Astrocyte (in vitro differentiated cells and primary cell): Measurements from ENCODE around the gene ANKRD24. TPM values are rescaled to one million over a fixed set of nuclear protein-coding genes. Genes with fewer than 3 reads are reported as not detected.

Source experiments
- DNase-seq: peaks from one replicate; pipeline ENCODE4 v3.0.0-alpha.2; 2010; ENCODE audit warnings: low read depth
- FAIRE-seq: peaks from 2 replicates; lab custom pipeline; 2011; peaks lifted over from hg19 to GRCh38; lab: Jason Lieb, UNC
- H2AFZ ChIP-seq: 2 replicates; pipeline ENCODE4 v1.6.0; 2012; ENCODE audit warnings: low read depth, low read length, inconsistent platforms
- H3K27ac ChIP-seq: 2 replicates; pipeline ENCODE4 v1.5.1; 2011; ENCODE audit warnings: low read depth, low read length, inconsistent platforms
- H3K27me3 ChIP-seq: 2 replicates; pipeline ENCODE4 v1.6.0; 2011; ENCODE audit warnings: low read length, inconsistent platforms; ENCODE audit not compliant: insufficient read depth
- H3K36me3 ChIP-seq: 2 replicates; pipeline ENCODE4 v1.5.1; 2011; ENCODE audit warnings: low read length, inconsistent platforms; ENCODE audit not compliant: insufficient read depth
- H3K4me1 ChIP-seq: 2 replicates; pipeline ENCODE4 v1.5.1; 2011; ENCODE audit warnings: low read length, inconsistent platforms; ENCODE audit not compliant: insufficient read depth
- H3K4me2 ChIP-seq: 2 replicates; pipeline ENCODE4 v1.6.0; 2012; ENCODE audit warnings: low read length, inconsistent platforms
- H3K4me3 ChIP-seq: 2 replicates; pipeline ENCODE4 v1.5.1; 2011; ENCODE audit warnings: low read depth, mild to moderate bottlenecking, low read length, inconsistent platforms; ENCODE audit not compliant: insufficient read depth
- H3K79me2 ChIP-seq: 2 replicates; pipeline ENCODE4 v1.6.0; 2012; ENCODE audit warnings: mild to moderate bottlenecking, low read length, inconsistent platforms; ENCODE audit not compliant: insufficient read depth
- H3K9ac ChIP-seq: 2 replicates; pipeline ENCODE4 v1.6.0; 2012; ENCODE audit warnings: mild to moderate bottlenecking, low read length, inconsistent platforms
- H3K9me3 ChIP-seq: 2 replicates; pipeline ENCODE4 v1.5.1; 2012; ENCODE audit warnings: low read depth, mild to moderate bottlenecking, low read length, inconsistent platforms; ENCODE audit not compliant: insufficient read depth
- H4K20me1 ChIP-seq: 2 replicates; pipeline ENCODE4 v1.6.0; 2012; ENCODE audit warnings: low read length, inconsistent platforms; ENCODE audit not compliant: insufficient read depth
- H3K27ac Mint-ChIP-seq: one replicate; pipeline ENCODE4 v1.8.0; 2021; ENCODE audit warnings: mild to moderate bottlenecking, mixed read lengths; ENCODE audit not compliant: unreplicated experiment
- H3K27me3 Mint-ChIP-seq: one replicate; pipeline ENCODE4 v1.8.0; 2021; ENCODE audit warnings: low read depth, mixed read lengths; ENCODE audit not compliant: unreplicated experiment
- H3K36me3 Mint-ChIP-seq: one replicate; pipeline ENCODE4 v1.8.0; 2021; ENCODE audit warnings: low read depth, mixed read lengths; ENCODE audit not compliant: unreplicated experiment
- H3K4me1 Mint-ChIP-seq: one replicate; pipeline ENCODE4 v1.8.0; 2021; ENCODE audit warnings: low read depth, mixed read lengths; ENCODE audit not compliant: unreplicated experiment
- H3K4me3 Mint-ChIP-seq: one replicate; pipeline ENCODE4 v1.8.0; 2021; ENCODE audit warnings: mild to moderate bottlenecking, moderate library complexity, mixed read lengths; ENCODE audit not compliant: unreplicated experiment
- H3K9me3 Mint-ChIP-seq: one replicate; pipeline ENCODE4 v1.8.0; 2021; ENCODE audit warnings: mild to moderate bottlenecking, mixed read lengths; ENCODE audit not compliant: unreplicated experiment
- CTCF ChIP-seq: IDR thresholded peaks from 2 replicates; pipeline ENCODE4 v1.5.1; 2011; ENCODE audit warnings: low read depth, mild to moderate bottlenecking, inconsistent platforms, low read length, moderate library complexity; ENCODE audit not compliant: insufficient read depth
- EZH2 ChIP-seq: IDR thresholded peaks from 2 replicates; pipeline ENCODE4 v1.6.1; 2012; ENCODE audit warnings: mild to moderate bottlenecking, low read length, inconsistent platforms; ENCODE audit not compliant: insufficient read depth
- total RNA-seq: library from RNA; stranded (reverse); gene quantifications from 2 replicates; pipeline ENCODE4 v1.2.1, GENCODE V29; 2021

ANKRD24 gene
- total RNA-seq, 1 donor from 2014 or later: 0.73 TPM

- Histone ChIP-seq H3K4me2 (no peak overlapping the region), H3K27me3 (peaks cover 31% of the 10 kb centered on the region), H3K4me3 (no peak overlapping the region), H3K79me2 (no peaks in the 10 kb centered on the region), H3K27ac (no peak overlapping the region), H4K20me1 (peaks cover 5% of the 10 kb centered on the region), H3K4me1 (no peaks in the 10 kb centered on the region), H3K9me3 (no peaks in the 10 kb centered on the region), H3K9ac (no peak overlapping the region), H2AFZ (no peak overlapping the region), H3K36me3 (no peaks in the 10 kb centered on the region)
- H3K4me1 Mint-ChIP-seq: peaks cover 5% of the 10 kb centered on the region
- DNase-seq: no peak
- peaks cover 8% of the 10 kb centered on the region for H3K9me3 Mint-ChIP-seq
- no peak for FAIRE-seq
- H3K27me3 Mint-ChIP-seq: peaks cover 64% of the 10 kb centered on the region
- H3K27ac Mint-ChIP-seq: peak overlapping the region; percentile 28
- TF ChIP-seq EZH2: no peak
- TF ChIP-seq CTCF: no peak
- peaks cover 5% of the 10 kb centered on the region for H3K36me3 Mint-ChIP-seq
- peak overlapping the region; percentile 82 for H3K4me3 Mint-ChIP-seq
Measured at GRCh38 chr19:4197228-4197624, 14.7 kb downstream of the ANKRD24 start.

DNA sequence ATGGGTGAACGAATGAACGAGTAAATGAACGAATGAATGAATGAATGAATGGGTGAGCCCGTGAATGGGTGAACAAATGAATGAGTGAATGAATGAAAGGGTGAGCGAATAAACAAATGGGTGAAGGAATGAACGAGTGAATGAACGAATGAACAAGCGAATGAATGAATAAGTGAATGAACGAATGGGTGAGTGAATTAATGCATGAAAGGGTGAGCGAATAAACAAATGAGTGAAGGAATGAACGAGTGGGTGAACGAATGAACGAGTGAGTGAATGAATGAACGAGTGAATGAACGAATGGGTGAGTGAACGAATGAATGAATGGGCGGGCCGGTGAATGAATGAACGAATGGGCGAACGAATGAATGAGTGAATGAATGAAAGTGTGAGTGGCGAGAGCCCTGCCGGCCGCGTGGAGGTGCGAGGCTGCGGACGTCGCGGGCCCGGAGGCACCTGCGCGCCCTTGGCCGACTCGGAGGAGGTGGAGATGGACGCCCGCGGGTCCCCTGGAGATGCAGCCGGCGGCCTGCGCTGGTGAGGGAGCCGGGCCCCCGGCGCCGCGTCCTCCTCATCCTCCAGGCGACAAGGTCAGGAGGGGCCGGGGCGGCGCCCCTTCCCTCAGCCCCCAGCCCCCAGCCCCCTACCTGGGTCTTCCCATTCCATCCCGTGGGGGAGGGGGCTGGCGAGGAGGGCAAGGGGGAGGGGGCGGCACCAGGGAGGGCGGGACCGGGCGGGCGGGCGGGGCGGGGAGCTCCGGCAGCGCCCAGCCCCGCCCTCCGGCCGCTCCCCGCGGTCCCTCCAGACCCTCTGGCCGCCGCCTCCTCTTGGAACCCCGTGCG, 15.4 kb downstream of the ANKRD24 start:
- Histone ChIP-seq H4K20me1 (peaks cover 5% of the 10 kb centered on the region), H3K9ac (no peak overlapping the region), H3K27me3 (peaks cover 31% of the 10 kb centered on the region), H2AFZ (no peak overlapping the region), H3K79me2 (no peaks in the 10 kb centered on the region), H3K36me3 (no peaks in the 10 kb centered on the region), H3K4me2 (no peak overlapping the region), H3K9me3 (no peaks in the 10 kb centered on the region), H3K4me1 (no peaks in the 10 kb centered on the region), H3K27ac (no peak overlapping the region), H3K4me3 (no peak overlapping the region)
- peaks cover 5% of the 10 kb centered on the region for H3K36me3 Mint-ChIP-seq
- no peak for FAIRE-seq
- peaks cover 8% of the 10 kb centered on the region for H3K9me3 Mint-ChIP-seq
- peaks cover 64% of the 10 kb centered on the region for H3K27me3 Mint-ChIP-seq
- H3K27ac Mint-ChIP-seq: no peak overlapping the region
- peak overlapping the region; percentile 82 for H3K4me3 Mint-ChIP-seq
- DNase-seq: no peak
- TF ChIP-seq EZH2 (peak; percentile 68), CTCF (no peak)
- peaks cover 5% of the 10 kb centered on the region for H3K4me1 Mint-ChIP-seq
